A549 (cell line): Measurements from ENCODE around the gene OXA1L. TPM values are rescaled to one million over a fixed set of nuclear protein-coding genes. Genes with fewer than 3 reads are reported as not detected.
"Not testable (repeated sequence)": the region's sequence is repeated elsewhere in the genome, so short reads cannot be mapped to it uniquely, and the experiment has no call there.

Experiments
- ATAC-seq, 2 experiments: fragments of 200-7000 bp in 1 of 2; fragments of >200 bp in 1 of 2; cut with Nextera tagmentation in 1 of 2; cut with Tn5 transposase in 1 of 2; 3 replicates each; pipeline versions ENCODE4 v1.8.0 to v1.9.1; 2018 to 2020; ENCODE audit warnings: mild to moderate bottlenecking in 1 of 2, moderate library complexity in 1 of 2
- CTCF ChIA-PET: fragments of 300-600 bp; sonication (Branson Sonifier 250); formaldehyde crosslinking; extraction: SDS; loops from one replicate; lab custom pipeline; 2021; ENCODE audit warnings: antibody characterized with exemption, inconsistent platforms; lab: Yijun Ruan, JAX
- POLR2A ChIA-PET: fragments of 350-600 bp; formaldehyde crosslinking; extraction: SDS; loops from one replicate; lab custom pipeline; 2021; ENCODE audit warnings: antibody characterized with exemption, inconsistent platforms; lab: Yijun Ruan, JAX
- DNase-seq, 2 experiments: peaks; one replicate each; pipeline versions ENCODE4 v3.0.0 to v3.0.0-alpha.2; 2011 to 2016; ENCODE audit warnings: low read depth in 1 of 2, low spot score in 1 of 2
- FAIRE-seq: peaks from 2 replicates; lab custom pipeline; 2011; peaks lifted over from hg19 to GRCh38; lab: Jason Lieb, UNC
- H3K27ac ChIP-seq, 2 experiments: fragments of >200 bp; sonication (Bioruptor Twin); formaldehyde crosslinking; 3 replicates each; pipeline ENCODE4 v1.5.1; 2016 to 2017
- H3K4me1 ChIP-seq: fragments of >200 bp; sonication (Bioruptor Twin); formaldehyde crosslinking; 3 replicates; pipeline ENCODE4 v1.6.1; 2016
- H3K4me2 ChIP-seq: fragments of >200 bp; sonication (Bioruptor Twin); formaldehyde crosslinking; 3 replicates; pipeline ENCODE4 v1.6.1; 2016
- H3K4me3 ChIP-seq: fragments of >200 bp; sonication (Bioruptor Twin); formaldehyde crosslinking; 3 replicates; pipeline ENCODE4 v1.5.1; 2016
- H3K9me3 ChIP-seq: fragments of >200 bp; sonication (Bioruptor Twin); formaldehyde crosslinking; 3 replicates; pipeline ENCODE4 v1.6.1; 2016
- CBX2 ChIP-seq: fragments of 200-600 bp; sonication (generic); IDR thresholded peaks from 2 replicates; pipeline ENCODE4 v1.6.1; 2016; ENCODE audit warnings: low read depth, mild to moderate bottlenecking, borderline replicate concordance
- CBX8 ChIP-seq: fragments of 200-600 bp; sonication (generic); IDR thresholded peaks from 2 replicates; pipeline ENCODE4 v1.6.1; 2016
- CEBPB ChIP-seq, 2 experiments: fragments of >200 bp in 1 of 2; sonication (Bioruptor Twin) in 1 of 2; formaldehyde crosslinking in 1 of 2; IDR thresholded peaks; 2 replicates each; pipeline ENCODE4 v1.6.1; 2012 to 2016
- GATA3 ChIP-seq: IDR thresholded peaks from 2 replicates; pipeline ENCODE4 v1.6.1; 2012; ENCODE audit warnings: borderline replicate concordance
- HOXA7 ChIP-seq: fragments of 250-450 bp; sonication (Bioruptor Pico); IDR thresholded peaks from 2 replicates; pipeline ENCODE4 v1.5.0; 2020; ENCODE audit warnings: mild to moderate bottlenecking, moderate library complexity
- HOXB5 ChIP-seq: fragments of 250-450 bp; sonication (Bioruptor Pico); IDR thresholded peaks from 2 replicates; pipeline ENCODE4 v1.5.0; 2020; ENCODE audit warnings: mild to moderate bottlenecking, moderate library complexity
- JUNB ChIP-seq: fragments of >200 bp; sonication (Bioruptor Twin); formaldehyde crosslinking; IDR thresholded peaks from 2 replicates; pipeline ENCODE4 v1.6.1; 2016
- KDM5A ChIP-seq: fragments of 200-600 bp; sonication (generic); IDR thresholded peaks from 2 replicates; pipeline ENCODE4 v1.6.1; 2016; ENCODE audit warnings: antibody characterized with exemption, mild to moderate bottlenecking
- MAFK ChIP-seq: fragments of 450-650 bp; IDR thresholded peaks from 2 replicates; pipeline ENCODE4 v1.6.1; 2014; ENCODE audit not compliant: partially characterized antibody
- NFE2L2 ChIP-seq: fragments of 150-350 bp; conservative IDR thresholded peaks from 2 replicates; pipeline ENCODE4 v1.6.1; 2014; ENCODE audit warnings: low read length
- NR3C1 ChIP-seq: fragments of >200 bp; sonication (Bioruptor Twin); formaldehyde crosslinking; IDR thresholded peaks from 3 replicates; pipeline ENCODE4 v1.6.1; 2017
- PBX3 ChIP-seq: IDR thresholded peaks from 2 replicates; pipeline ENCODE4 v1.6.1; 2012
- PHF8 ChIP-seq: fragments of 200-600 bp; sonication (generic); IDR thresholded peaks from 2 replicates; pipeline ENCODE4 v1.6.1; 2016; ENCODE audit warnings: low read depth, mild to moderate bottlenecking, antibody characterized with exemption, moderate library complexity, borderline replicate concordance
- POLR2A ChIP-seq: IDR thresholded peaks from 2 replicates; pipeline ENCODE4 v1.6.1; 2012; ENCODE audit warnings: mild to moderate bottlenecking, low read length
- SMC3 ChIP-seq: fragments of >200 bp; sonication (Bioruptor Twin); formaldehyde crosslinking; IDR thresholded peaks from 3 replicates; pipeline ENCODE4 v1.6.1; 2018; ENCODE audit warnings: inconsistent platforms
- ZFP36 ChIP-seq: fragments of 450-650 bp; IDR thresholded peaks from 2 replicates; pipeline ENCODE4 v1.6.1; 2014; ENCODE audit warnings: borderline replicate concordance; ENCODE audit not compliant: partially characterized antibody
- ZSCAN20 ChIP-seq: fragments of 250-450 bp; sonication (Bioruptor Pico); IDR thresholded peaks from 2 replicates; pipeline ENCODE4 v1.8.0; 2022; ENCODE audit warnings: mild to moderate bottlenecking, moderate library complexity
- WGBS: methylation state at CpG from one replicate; pipeline ENCODE4 v1.1.6; 2017; ENCODE audit errors: missing lambda C conversion rate; 5-methylcytosine and 5-hydroxymethylcytosine counted together
- polyA plus RNA-seq, 4 experiments: library from polyadenylated mRNA; depleted of rRNA in 3 of 4; stranded (reverse); fragments of >200 nt; fragmentation: RNase III in 1 of 4; extraction: RNeasy Plus Mini Kit Qiagen cat#74134 plus additional on column Dnase treatment in 1 of 4; gene quantifications; 2 replicates in 3 of 4; 3 replicates in 1 of 4; pipeline ENCODE4 v1.2.3, GENCODE V29; 2011 to 2017
- TF ChIP-seq, protein P1 (sequence below): fragments of 200-600 bp; sonication (generic); IDR thresholded peaks from 2 replicates; pipeline ENCODE4 v1.6.1; 2016; ENCODE audit warnings: antibody characterized with exemption, mild to moderate bottlenecking, moderate library complexity

The OXA1L gene
- polyA plus RNA-seq, 2 of the 4 experiments (the other 2 are of a cell fraction) = 133 to 199 TPM

DNA sequence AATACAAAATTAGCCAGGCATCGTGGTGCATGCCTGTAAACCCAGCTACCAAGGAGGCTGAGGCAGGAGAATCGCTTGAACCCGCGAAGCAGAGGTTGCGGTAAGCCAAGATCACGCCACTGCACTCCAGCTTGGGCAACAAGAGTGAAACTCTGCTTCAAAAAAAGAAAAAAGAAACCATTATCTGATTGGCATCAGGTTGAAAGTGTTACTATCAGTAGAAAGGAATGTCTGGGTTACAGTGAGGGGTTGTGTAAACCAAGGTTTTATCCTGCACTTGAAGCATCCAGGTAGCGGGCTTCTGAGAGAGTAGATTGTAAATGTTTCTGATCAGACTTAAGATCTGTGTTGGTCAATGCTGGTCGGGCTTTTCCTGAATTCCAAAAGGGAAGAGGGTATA is 14.1 kb upstream of the OXA1L start:
- no peak overlapping the region for H3K4me2 ChIP-seq
- no peaks in the 10 kb centered on the region for H3K4me1 ChIP-seq
- WGBS = 64% methylated on average over 8 of the region's 8 CpGs
- no peaks in the 10 kb centered on the region for H3K9me3 ChIP-seq
- ChIA-PET POLR2A (interaction anchor here (1.3 kb wide), 1 partner anchor 14 kb away, joined by 4 read pairs; the partner anchor contains the start of gene OXA1L), CTCF (interaction anchor here (0.6 to 1.1 kb wide), 2 partner anchors 101 to 182 kb away, joined by 3 read pairs; no protein-coding TSS in a partner anchor)
- H3K4me3 ChIP-seq = no peak overlapping the region
- no peak for FAIRE-seq
- DNase-seq = no peak
- TF ChIP-seq JUNB (no peak), PBX3 (no peak), ZFP36 (no peak)
- H3K27ac ChIP-seq = no peak overlapping the region
- no peak for ATAC-seq

- H3K4me3 ChIP-seq = no peak overlapping the region
- no peak overlapping the region for H3K27ac ChIP-seq
- 51% methylated on average over 6 of the region's 6 CpGs for WGBS
- CTCF ChIA-PET = interaction anchor here (0.7 kb wide), 1 partner anchor 60 kb away, joined by 3 read pairs; no protein-coding TSS in a partner anchor
- POLR2A ChIA-PET = interaction anchor here (0.8 kb wide), 1 partner anchor 13 kb away, joined by 3 read pairs; the partner anchor contains the start of gene OXA1L
- DNase-seq (no peak), FAIRE-seq (no peak), ATAC-seq (no peak)
- H3K4me1 ChIP-seq = no peaks in the 10 kb centered on the region
- no peaks in the 10 kb centered on the region for H3K9me3 ChIP-seq
- TF ChIP-seq KDM5A = no peak
- TF ChIP-seq CBX2 = no peak
- no peak for TF ChIP-seq PHF8
- TF ChIP-seq, protein P1, sequence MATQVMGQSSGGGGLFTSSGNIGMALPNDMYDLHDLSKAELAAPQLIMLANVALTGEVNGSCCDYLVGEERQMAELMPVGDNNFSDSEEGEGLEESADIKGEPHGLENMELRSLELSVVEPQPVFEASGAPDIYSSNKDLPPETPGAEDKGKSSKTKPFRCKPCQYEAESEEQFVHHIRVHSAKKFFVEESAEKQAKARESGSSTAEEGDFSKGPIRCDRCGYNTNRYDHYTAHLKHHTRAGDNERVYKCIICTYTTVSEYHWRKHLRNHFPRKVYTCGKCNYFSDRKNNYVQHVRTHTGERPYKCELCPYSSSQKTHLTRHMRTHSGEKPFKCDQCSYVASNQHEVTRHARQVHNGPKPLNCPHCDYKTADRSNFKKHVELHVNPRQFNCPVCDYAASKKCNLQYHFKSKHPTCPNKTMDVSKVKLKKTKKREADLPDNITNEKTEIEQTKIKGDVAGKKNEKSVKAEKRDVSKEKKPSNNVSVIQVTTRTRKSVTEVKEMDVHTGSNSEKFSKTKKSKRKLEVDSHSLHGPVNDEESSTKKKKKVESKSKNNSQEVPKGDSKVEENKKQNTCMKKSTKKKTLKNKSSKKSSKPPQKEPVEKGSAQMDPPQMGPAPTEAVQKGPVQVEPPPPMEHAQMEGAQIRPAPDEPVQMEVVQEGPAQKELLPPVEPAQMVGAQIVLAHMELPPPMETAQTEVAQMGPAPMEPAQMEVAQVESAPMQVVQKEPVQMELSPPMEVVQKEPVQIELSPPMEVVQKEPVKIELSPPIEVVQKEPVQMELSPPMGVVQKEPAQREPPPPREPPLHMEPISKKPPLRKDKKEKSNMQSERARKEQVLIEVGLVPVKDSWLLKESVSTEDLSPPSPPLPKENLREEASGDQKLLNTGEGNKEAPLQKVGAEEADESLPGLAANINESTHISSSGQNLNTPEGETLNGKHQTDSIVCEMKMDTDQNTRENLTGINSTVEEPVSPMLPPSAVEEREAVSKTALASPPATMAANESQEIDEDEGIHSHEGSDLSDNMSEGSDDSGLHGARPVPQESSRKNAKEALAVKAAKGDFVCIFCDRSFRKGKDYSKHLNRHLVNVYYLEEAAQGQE = no peak
- TF ChIP-seq CBX8 = no peak
- TF ChIP-seq HOXA7 (CRISPR knock-in tag) = no peak
- no peak for TF ChIP-seq ZSCAN20
- no peak for TF ChIP-seq GATA3
- no peak for TF ChIP-seq HOXB5 (CRISPR knock-in tag)
- no peak for TF ChIP-seq NR3C1
- TF ChIP-seq PBX3 = no peak
- TF ChIP-seq CEBPB (IDR thresholded peaks at IDR 0.05) = no peak
- TF ChIP-seq SMC3 = no peak
- TF ChIP-seq NFE2L2 = no peak
- TF ChIP-seq POLR2A = no peak
- no peak for TF ChIP-seq MAFK
- no peak overlapping the region for H3K4me2 ChIP-seq
Measured at GRCh38 chr14:22753586-22753985, 12.9 kb upstream of the OXA1L start.

DNA sequence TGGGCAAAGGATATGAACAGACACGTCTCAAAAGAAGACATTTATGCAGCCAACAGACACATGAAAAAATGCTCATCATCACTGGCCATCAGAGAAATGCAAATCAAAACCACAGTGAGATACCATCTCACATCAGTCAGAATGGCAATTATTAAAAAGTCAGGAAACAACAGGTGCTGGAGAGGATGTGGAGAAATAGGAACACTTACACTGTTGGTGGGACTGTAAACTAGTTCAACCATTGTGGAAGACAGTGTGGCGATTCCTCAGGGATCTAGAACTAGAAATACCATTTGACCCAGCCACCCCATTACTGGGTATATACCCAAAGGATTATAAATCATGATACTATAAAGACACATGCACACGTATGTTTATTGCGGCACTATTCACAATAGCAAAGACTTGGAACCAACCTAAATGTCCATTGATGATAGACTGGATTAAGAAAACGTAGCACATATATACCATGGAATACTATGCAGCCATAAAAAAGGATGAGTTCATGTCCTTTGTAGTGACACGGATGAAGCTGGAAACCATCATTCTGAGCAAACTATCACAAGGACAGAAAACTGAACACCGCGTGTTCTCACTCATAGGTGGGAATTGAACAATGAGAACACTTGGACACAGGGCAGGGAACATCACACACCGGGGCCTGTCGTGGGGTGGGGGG is 8.4 kb upstream of the OXA1L start:
- DNase-seq, POLR2A ChIA-PET, H3K4me3 ChIP-seq, H3K4me2 ChIP-seq, H3K4me1 ChIP-seq, CTCF ChIA-PET, H3K9me3 ChIP-seq, ATAC-seq, H3K27ac ChIP-seq, FAIRE-seq: not testable (repeated sequence)
- 57% methylated on average over 10 of the region's 10 CpGs for WGBS
